ENCODE results near the gene GNG14. TPM values are rescaled to one million over a fixed set of nuclear protein-coding genes. Genes with fewer than 3 reads are reported as not detected.
A peak's percentile ranks its signal among the peaks of the same experiment; 100 is the strongest.

The GNG14 gene
- total and polyA plus RNA-seq, 2 of the 13 experiments (the other 11 are each of a cell fraction or from before 2014, with no cell fraction given), result not detected

GRCh38 chr19:12666265-12667048 lies 21.3 kb upstream of the GNG14 start, which contains the start of the genes MAN2B1 and WDR83 (continued):
- TF ChIP-seq ZBED4 (CRISPR knock-in tag; IDR thresholded peaks at IDR 0.05; ENCODE audit: borderline replicate concordance) (no peak), ZNF740 (CRISPR knock-in tag; IDR thresholded peaks at IDR 0.05) (no peak), THAP7 (CRISPR knock-in tag; IDR thresholded peaks at IDR 0.05) (no peak), ZNF574 (CRISPR knock-in tag; IDR thresholded peaks at IDR 0.05) (0 out of 2 replicates have a peak, but pooled peaks have one; percentile 14), MEF2D (CRISPR knock-in tag; IDR thresholded peaks at IDR 0.05) (no peak), ZNF567 (CRISPR knock-in tag; IDR thresholded peaks at IDR 0.05; ENCODE audit: borderline replicate concordance) (no peak), ZBTB7B (CRISPR knock-in tag; IDR thresholded peaks at IDR 0.05) (peak; percentile 51; the same call in 1 of the 2 replicates), CEBPB (IDR thresholded peaks at IDR 0.05; ENCODE audit: borderline replicate concordance, low read depth, low read length) (no peak), KAT2B (IDR thresholded peaks at IDR 0.05; ENCODE audit: borderline replicate concordance, low read depth, low read length) (no peak), ZNF253 (CRISPR knock-in tag; IDR thresholded peaks at IDR 0.05; ENCODE audit: borderline replicate concordance) (no peak), ZNF460 (CRISPR knock-in tag; IDR thresholded peaks at IDR 0.05; ENCODE audit: borderline replicate concordance) (no peak), ZNF367 (CRISPR knock-in tag; IDR thresholded peaks at IDR 0.05; ENCODE audit: borderline replicate concordance) (no peak), SP5 (CRISPR knock-in tag; IDR thresholded peaks at IDR 0.05; ENCODE audit: borderline replicate concordance, low read depth) (no peak), ZNF350 (CRISPR knock-in tag; IDR thresholded peaks at IDR 0.05; ENCODE audit: borderline replicate concordance, low read depth) (peak; percentile 55; the same call in 1 of the 2 replicates), FOXA1 (IDR thresholded peaks at IDR 0.05) (no peak), FOXA1 (CRISPR knock-in tag; IDR thresholded peaks at IDR 0.05) (no peak), NR2F6 (IDR thresholded peaks at IDR 0.05) (no peak), NR2F6 (CRISPR knock-in tag; IDR thresholded peaks at IDR 0.05) (no peak), ZNF790 (CRISPR knock-in tag; IDR thresholded peaks at IDR 0.05; ENCODE audit: borderline replicate concordance) (no peak), GLMP (CRISPR knock-in tag; IDR thresholded peaks at IDR 0.05; ENCODE audit: borderline replicate concordance) (no peak), RAD51 (IDR thresholded peaks at IDR 0.05; ENCODE audit: borderline replicate concordance) (no peak), ZNF292 (CRISPR knock-in tag; IDR thresholded peaks at IDR 0.05; ENCODE audit: borderline replicate concordance, low read depth) (no peak)
